Embryonic facial prominence (tissue), 1 donor: ENCODE results near the gene SNAPC4.
A peak's percentile ranks its signal among the peaks of the same experiment; 100 is the strongest.

Experiments used
- DNase-seq: peaks from one replicate; pipeline ENCODE4 v3.0.0-alpha.2; 2016; ENCODE audit errors: extremely low spot score

Gene SNAPC4

GRCh38 chr9:136372561-136373299 is 27.2 kb downstream of the SNAPC4 start:
- DNase-seq, result no peak

- no peak for DNase-seq
Observed at GRCh38 chr9:136372006-136372405, 28.0 kb downstream of the SNAPC4 start.

- no peak for DNase-seq
Observed at GRCh38 chr9:136371533-136371880, 28.5 kb downstream of the SNAPC4 start.

GRCh38 chr9:136370687-136371532 is 29.1 kb downstream of the SNAPC4 start:
- DNase-seq, result no peak

- no peak for DNase-seq
Observed at GRCh38 chr9:136370037-136370436, 29.9 kb downstream of the SNAPC4 start.

GRCh38 chr9:136368190-136368589 is 31.8 kb downstream of the SNAPC4 start:
- DNase-seq, result no peak

GRCh38 chr9:136367296-136368145 is 32.4 kb downstream of the SNAPC4 start:
- no peak for DNase-seq

GRCh38 chr9:136366826-136367225 is 33.1 kb downstream of the SNAPC4 start:
- DNase-seq, result no peak

GRCh38 chr9:136365775-136366222 is 34.2 kb downstream of the SNAPC4 start:
- no peak for DNase-seq

- no peak for DNase-seq
Observed at GRCh38 chr9:136364942-136365774, 34.8 kb downstream of the SNAPC4 start.

GRCh38 chr9:136363949-136364748 is 35.8 kb downstream of the SNAPC4 start:
- DNase-seq, result no peak

GRCh38 chr9:136363106-136363948 is 36.6 kb downstream of the SNAPC4 start, which contains the start of gene DNLZ:
TSS of gene DNLZ (minus strand) at chr9:136363744. CDS start at chr9:136363714, 30 bp downstream.
- peak; percentile 79 for DNase-seq

GRCh38 chr9:136362450-136362784 is 37.6 kb downstream of the SNAPC4 start:
- DNase-seq, result no peak

- DNase-seq, result no peak
Observed at GRCh38 chr9:136361754-136362449, 38.1 kb downstream of the SNAPC4 start.

- no peak for DNase-seq
Observed at GRCh38 chr9:136361047-136361753, 38.8 kb downstream of the SNAPC4 start.

- DNase-seq, result no peak
Observed at GRCh38 chr9:136359774-136360718, 39.9 kb downstream of the SNAPC4 start.

GRCh38 chr9:136358888-136359287 is 41.1 kb downstream of the SNAPC4 start:
- no peak for DNase-seq
